Lung (tissue), 12 donors: ENCODE results near the gene TTC7B. TPM values are rescaled to one million over a fixed set of nuclear protein-coding genes. Genes with fewer than 3 reads are reported as not detected.
A peak's percentile ranks its signal among the peaks of the same experiment; 100 is the strongest.

Experiments
- ATAC-seq: fragments of 200-7000 bp; cut with Tn5 transposase; one replicate; pipeline ENCODE4 v1.9.1; 2020; ENCODE audit warnings: moderate number of reproducible peaks; ENCODE audit not compliant: insufficient read depth, low FRiP score
- DNase-seq, 3 donors: peaks; one replicate each; pipeline ENCODE4 v3.0.0-alpha.2; 2013 to 2017
- H3K27ac ChIP-seq, 2 donors: one replicate each; pipeline ENCODE4 v1.5.1; 2013; ENCODE audit warnings: mild to moderate bottlenecking in 2 of 2, moderate library complexity in 2 of 2, control low read depth in 1 of 2, inconsistent platforms in 1 of 2, low read depth in 1 of 2, low read length in 1 of 2
- H3K27me3 ChIP-seq, 3 donors: one replicate each; pipeline ENCODE4 v1.5.1; 2013; ENCODE audit warnings: low read length in 2 of 3; ENCODE audit not compliant: control insufficient read depth in 3 of 3, insufficient read depth in 3 of 3
- H3K36me3 ChIP-seq, 4 donors: one replicate each; pipeline ENCODE4 v1.5.1; 2013; ENCODE audit warnings: low read length in 4 of 4, mild to moderate bottlenecking in 1 of 4, moderate library complexity in 1 of 4; ENCODE audit not compliant: control insufficient read depth in 4 of 4, insufficient read depth in 4 of 4
- H3K4me1 ChIP-seq, 5 donors: one replicate each; pipeline ENCODE4 v1.5.1; 2013; ENCODE audit warnings: low read length in 5 of 5, mild to moderate bottlenecking in 2 of 5, moderate library complexity in 1 of 5; ENCODE audit not compliant: control insufficient read depth in 5 of 5, insufficient read depth in 5 of 5
- H3K4me3 ChIP-seq: one replicate; pipeline ENCODE4 v1.5.1; 2013; ENCODE audit warnings: mild to moderate bottlenecking, control low read depth, moderate library complexity
- H3K9ac ChIP-seq, 2 donors: one replicate each; pipeline ENCODE4 v1.5.1; 2013; ENCODE audit warnings: low read length in 2 of 2, control low read depth in 1 of 2; ENCODE audit not compliant: insufficient read depth in 1 of 2
- H3K9me3 ChIP-seq, 4 donors: one replicate each; pipeline ENCODE4 v1.5.1; 2013; ENCODE audit warnings: low read length in 3 of 4, mild to moderate bottlenecking in 1 of 4, moderate library complexity in 1 of 4; ENCODE audit not compliant: control insufficient read depth in 4 of 4, insufficient read depth in 3 of 4
- CTCF ChIP-seq: IDR thresholded peaks from 2 replicates; pipeline ENCODE4 v1.5.1; 2012; ENCODE audit warnings: mild to moderate bottlenecking; ENCODE audit errors: control extremely low read depth, extremely low read depth
- WGBS, 2 donors: extraction: QIAGEN DNeasy Blood & Tissue Kit; methylation state at CpG; one replicate each; pipeline ENCODE4 v1.1.7; 2013; 5-methylcytosine and 5-hydroxymethylcytosine counted together
- polyA plus RNA-seq, 2 donors: library from polyadenylated mRNA; stranded (reverse); fragments of 200-250 nt; gene quantifications; one replicate each; pipeline ENCODE4 v1.2.1, GENCODE V29; 2013
- total RNA-seq, 2 donors: library from RNA; depleted of rRNA in 1 of 2; stranded (reverse); fragments of >200 nt in 1 of 2; gene quantifications; one replicate each; pipeline ENCODE4 v1.2.1, GENCODE V29; 2014 to 2021
- donor health status: control.
- donor health status: control.
- donor health status: Bipolar disorder and iron deficiency.
- donor health status: healthy.
- donor health status: DM: yes; HTN: yes; CAD: no.

TTC7B gene
- total and polyA plus RNA-seq, 4 donors = 11.0 to 39.6 (median 23.0) TPM

- no peak overlapping the region for H3K4me3 ChIP-seq
- no peaks in the 10 kb centered on the region for H3K36me3 ChIP-seq
- peaks cover 3 to 74% (median 45%) of the 10 kb centered on the region in 5 donors for H3K4me1 ChIP-seq
- DNase-seq (no peak), ATAC-seq (no peak)
- H3K9me3 ChIP-seq = no peaks in the 10 kb centered on the region
- WGBS, 2 donors = 92 to 95% methylated on average over 10 of the region's 10 CpGs
- no peak overlapping the region for H3K9ac ChIP-seq
- TF ChIP-seq CTCF = no peak
- no peaks in the 10 kb centered on the region for H3K27me3 ChIP-seq
- H3K27ac ChIP-seq = no peak overlapping the region
These were observed 296.8 kb downstream of the TTC7B start for GRCh38 chr14:90519262-90519920.

GRCh38 chr14:90518941-90519256 lies 297.3 kb downstream of the TTC7B start:
- Histone ChIP-seq H3K36me3 (no peaks in the 10 kb centered on the region), H3K27me3 (no peaks in the 10 kb centered on the region), H3K9me3 (no peaks in the 10 kb centered on the region), H3K4me3 (no peak overlapping the region), H3K4me1 (peaks cover 5 to 74% (median 48%) of the 10 kb centered on the region in 5 donors), H3K27ac (no peak overlapping the region), H3K9ac (no peak overlapping the region)
- 54 to 73% methylated on average over 5 of the region's 5 CpGs for WGBS, 2 donors
- ATAC-seq (no peak), DNase-seq (peak in 1 of 3 donors; percentile 40)
- TF ChIP-seq CTCF = peak; percentile 32

GRCh38 chr14:90518069-90518940 lies 297.9 kb downstream of the TTC7B start:
- Histone ChIP-seq H3K36me3 (no peaks in the 10 kb centered on the region), H3K27ac (no peak overlapping the region), H3K4me1 (peaks cover 4 to 79% (median 52%) of the 10 kb centered on the region in 5 donors), H3K4me3 (no peak overlapping the region), H3K9me3 (no peaks in the 10 kb centered on the region), H3K27me3 (no peaks in the 10 kb centered on the region), H3K9ac (peak overlapping the region in 1 of 2 donors; percentile 47)
- TF ChIP-seq CTCF = no peak
- ATAC-seq (no peak), DNase-seq (peak; percentile 78 to 89 (median 82))
- WGBS, 2 donors = 66 to 81% methylated on average over 25 of the region's 25 CpGs
